ENCODE measurements around the gene DAAM1.

- no peak for TF ChIP-seq POLR2AphosphoS5 (IDR thresholded peaks at IDR 0.05)
- TF ChIP-seq, protein P1, sequence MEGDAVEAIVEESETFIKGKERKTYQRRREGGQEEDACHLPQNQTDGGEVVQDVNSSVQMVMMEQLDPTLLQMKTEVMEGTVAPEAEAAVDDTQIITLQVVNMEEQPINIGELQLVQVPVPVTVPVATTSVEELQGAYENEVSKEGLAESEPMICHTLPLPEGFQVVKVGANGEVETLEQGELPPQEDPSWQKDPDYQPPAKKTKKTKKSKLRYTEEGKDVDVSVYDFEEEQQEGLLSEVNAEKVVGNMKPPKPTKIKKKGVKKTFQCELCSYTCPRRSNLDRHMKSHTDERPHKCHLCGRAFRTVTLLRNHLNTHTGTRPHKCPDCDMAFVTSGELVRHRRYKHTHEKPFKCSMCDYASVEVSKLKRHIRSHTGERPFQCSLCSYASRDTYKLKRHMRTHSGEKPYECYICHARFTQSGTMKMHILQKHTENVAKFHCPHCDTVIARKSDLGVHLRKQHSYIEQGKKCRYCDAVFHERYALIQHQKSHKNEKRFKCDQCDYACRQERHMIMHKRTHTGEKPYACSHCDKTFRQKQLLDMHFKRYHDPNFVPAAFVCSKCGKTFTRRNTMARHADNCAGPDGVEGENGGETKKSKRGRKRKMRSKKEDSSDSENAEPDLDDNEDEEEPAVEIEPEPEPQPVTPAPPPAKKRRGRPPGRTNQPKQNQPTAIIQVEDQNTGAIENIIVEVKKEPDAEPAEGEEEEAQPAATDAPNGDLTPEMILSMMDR (IDR thresholded peaks at IDR 0.05 in 8 of 11, conservative IDR thresholded peaks at IDR 0.05 in 3 of 11) = no peak
Observed at GRCh38 chr14:59271734-59272133, 83.3 kb downstream of the DAAM1 start.

Measured in spleen (tissue), 7 donors.